T-helper 1 cell treated with Interleukin-12 subunit alpha and Interleukin-12 subunit beta and Interleukin-4 antibody, amounts not matched to agents 30 μg/mL and 1 μg/mL, for 36 hours (primary cell): ENCODE results near the gene C8G.

Source experiments
- H3K27ac Mint-ChIP-seq: one replicate; pipeline ENCODE4 v1.8.0; 2021; ENCODE audit warnings: mild to moderate bottlenecking, mixed read lengths
- H3K27me3 Mint-ChIP-seq: one replicate; pipeline ENCODE4 v1.8.0; 2021; ENCODE audit warnings: low read depth, mixed read lengths
- H3K36me3 Mint-ChIP-seq: one replicate; pipeline ENCODE4 v1.8.0; 2021; ENCODE audit warnings: low read depth, mixed read lengths
- H3K4me1 Mint-ChIP-seq: one replicate; pipeline ENCODE4 v1.8.0; 2021; ENCODE audit warnings: low read depth, mixed read lengths
- H3K4me3 Mint-ChIP-seq: one replicate; pipeline ENCODE4 v1.8.0; 2021; ENCODE audit warnings: mild to moderate bottlenecking, moderate library complexity, mixed read lengths
- H3K9me3 Mint-ChIP-seq: one replicate; pipeline ENCODE4 v1.8.0; 2021; ENCODE audit warnings: mixed read lengths

The C8G gene

GRCh38 chr9:136981588-136982231 lies 36.7 kb downstream of the C8G start:
- no peak overlapping the region for H3K27ac Mint-ChIP-seq
- H3K9me3 Mint-ChIP-seq = no peaks in the 10 kb centered on the region
- peaks cover 16% of the 10 kb centered on the region for H3K27me3 Mint-ChIP-seq
- H3K36me3 Mint-ChIP-seq = no peaks in the 10 kb centered on the region
- no peak overlapping the region for H3K4me3 Mint-ChIP-seq
- no peaks in the 10 kb centered on the region for H3K4me1 Mint-ChIP-seq

GRCh38 chr9:136982232-136983051 lies 37.4 kb downstream of the C8G start, which contains the start of gene LCNL1:
LCNL1 (plus strand) TSS chr9:136982993; CDS start chr9:136983587, 594 bp downstream.
- Mint-ChIP-seq H3K27me3 (peaks cover 21% of the 10 kb centered on the region), H3K4me3 (no peak within 1 kb of the TSS), H3K36me3 (no peaks in the 10 kb centered on the region), H3K27ac (no peak within 1 kb of the TSS), H3K4me1 (no peaks in the 10 kb centered on the region), H3K9me3 (no peaks in the 10 kb centered on the region)

- Mint-ChIP-seq H3K4me1 (no peaks in the 10 kb centered on the region), H3K4me3 (no peak overlapping the region), H3K27me3 (peaks cover 28% of the 10 kb centered on the region), H3K36me3 (no peaks in the 10 kb centered on the region), H3K27ac (no peak overlapping the region), H3K9me3 (no peaks in the 10 kb centered on the region)
These were observed 38.1 kb downstream of the C8G start for GRCh38 chr9:136983167-136983566.

- Mint-ChIP-seq H3K27me3 (peaks cover 31% of the 10 kb centered on the region), H3K9me3 (no peaks in the 10 kb centered on the region)
These were observed 38.7 kb downstream of the C8G start for GRCh38 chr9:136983656-136984314.

GRCh38 chr9:136984464-136985026 lies 39.5 kb downstream of the C8G start:
- Mint-ChIP-seq H3K27me3 (peaks cover 39% of the 10 kb centered on the region), H3K4me1 (no peaks in the 10 kb centered on the region), H3K4me3 (no peak overlapping the region), H3K9me3 (no peaks in the 10 kb centered on the region), H3K27ac (no peak overlapping the region), H3K36me3 (no peaks in the 10 kb centered on the region)

More at GRCh38 chr9:136983656-136984314, 38.7 kb downstream of the C8G start:
- H3K27ac Mint-ChIP-seq = no peak overlapping the region
- H3K4me1 Mint-ChIP-seq = no peaks in the 10 kb centered on the region
- no peak overlapping the region for H3K4me3 Mint-ChIP-seq
- H3K36me3 Mint-ChIP-seq = no peaks in the 10 kb centered on the region

- Mint-ChIP-seq H3K4me3 (no peak overlapping the region), H3K27me3 (peaks cover 44% of the 10 kb centered on the region), H3K9me3 (no peaks in the 10 kb centered on the region), H3K27ac (no peak overlapping the region), H3K4me1 (no peaks in the 10 kb centered on the region), H3K36me3 (no peaks in the 10 kb centered on the region)
These were observed 40.1 kb downstream of the C8G start for GRCh38 chr9:136985027-136985602.

GRCh38 chr9:136985853-136986252 lies 40.8 kb downstream of the C8G start:
- Mint-ChIP-seq H3K27ac (no peak overlapping the region), H3K27me3 (peaks cover 43% of the 10 kb centered on the region), H3K36me3 (no peaks in the 10 kb centered on the region), H3K4me1 (peaks cover 2% of the 10 kb centered on the region), H3K9me3 (no peaks in the 10 kb centered on the region), H3K4me3 (no peak overlapping the region)

GRCh38 chr9:136988872-136989271 lies 43.8 kb downstream of the C8G start:
- H3K9me3 Mint-ChIP-seq = no peaks in the 10 kb centered on the region
- H3K4me3 Mint-ChIP-seq = no peak overlapping the region
- peaks cover 14% of the 10 kb centered on the region for H3K4me1 Mint-ChIP-seq
- H3K36me3 Mint-ChIP-seq = peaks cover 6% of the 10 kb centered on the region
- H3K27ac Mint-ChIP-seq = no peak overlapping the region
- H3K27me3 Mint-ChIP-seq = peaks cover 40% of the 10 kb centered on the region

GRCh38 chr9:136990242-136990911 lies 45.3 kb downstream of the C8G start:
- Mint-ChIP-seq H3K27me3 (peaks cover 37% of the 10 kb centered on the region), H3K36me3 (peaks cover 9% of the 10 kb centered on the region)

GRCh38 chr9:136991993-136992818 lies 47.2 kb downstream of the C8G start, which contains the start of gene PAXX:
PAXX (plus strand) TSS chr9:136992422; CDS start chr9:136992444, 22 bp downstream.
- Mint-ChIP-seq H3K27ac (peak within 1 kb of the TSS; percentile 88), H3K36me3 (peaks cover 9% of the 10 kb centered on the region), H3K4me1 (peaks cover 18% of the 10 kb centered on the region), H3K27me3 (peaks cover 28% of the 10 kb centered on the region), H3K9me3 (no peaks in the 10 kb centered on the region), H3K4me3 (peak within 1 kb of the TSS; percentile 84)

More at GRCh38 chr9:136990242-136990911, 45.3 kb downstream of the C8G start:
- peaks cover 15% of the 10 kb centered on the region for H3K4me1 Mint-ChIP-seq
- no peaks in the 10 kb centered on the region for H3K9me3 Mint-ChIP-seq
- peak overlapping the region; percentile 78 for H3K4me3 Mint-ChIP-seq
- peak overlapping the region; percentile 23 for H3K27ac Mint-ChIP-seq

GRCh38 chr9:136992819-136993369 lies 47.9 kb downstream of the C8G start:
- H3K4me3 Mint-ChIP-seq = peak overlapping the region; percentile 84
- H3K27me3 Mint-ChIP-seq = peaks cover 26% of the 10 kb centered on the region
- peaks cover 23% of the 10 kb centered on the region for H3K4me1 Mint-ChIP-seq
- H3K9me3 Mint-ChIP-seq = no peaks in the 10 kb centered on the region
- H3K27ac Mint-ChIP-seq = peak overlapping the region; percentile 87
- H3K36me3 Mint-ChIP-seq = peaks cover 9% of the 10 kb centered on the region

- Mint-ChIP-seq H3K9me3 (no peaks in the 10 kb centered on the region), H3K27me3 (peaks cover 14% of the 10 kb centered on the region), H3K4me3 (peak overlapping the region; percentile 84), H3K27ac (no peak overlapping the region), H3K4me1 (peaks cover 27% of the 10 kb centered on the region), H3K36me3 (peaks cover 9% of the 10 kb centered on the region)
These were observed 49.3 kb downstream of the C8G start for GRCh38 chr9:136994180-136994887.
